ENCODE data around the gene DOK7.

DNA sequence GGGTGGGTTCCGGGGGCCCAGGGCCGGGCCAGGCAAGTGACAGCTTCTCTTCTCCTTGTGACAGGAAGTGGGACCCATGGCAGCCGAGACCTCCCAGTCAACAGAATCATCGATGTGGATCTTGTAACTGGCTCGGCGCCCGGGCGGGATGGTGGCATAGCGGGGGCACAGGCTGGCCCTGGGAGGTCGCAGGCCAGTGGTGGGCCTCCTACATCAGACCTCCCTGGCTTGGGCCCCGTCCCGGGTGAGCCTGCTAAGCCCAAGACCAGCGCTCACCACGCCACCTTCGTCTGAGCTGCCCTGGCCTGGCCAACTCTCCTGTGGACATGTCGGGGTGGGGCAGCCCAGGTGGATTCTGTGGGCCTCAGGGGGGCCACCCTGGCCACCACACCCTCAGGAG is 23.7 kb upstream of the DOK7 start:
- no peak for TF ChIP-seq CTCF (IDR thresholded peaks at IDR 0.05)
- no peak for TF ChIP-seq POLR2A (IDR thresholded peaks at IDR 0.05)

All from testis (tissue), 2 donors.